ENCODE measurements around the gene CFAP77.

The CFAP77 gene

DNA sequence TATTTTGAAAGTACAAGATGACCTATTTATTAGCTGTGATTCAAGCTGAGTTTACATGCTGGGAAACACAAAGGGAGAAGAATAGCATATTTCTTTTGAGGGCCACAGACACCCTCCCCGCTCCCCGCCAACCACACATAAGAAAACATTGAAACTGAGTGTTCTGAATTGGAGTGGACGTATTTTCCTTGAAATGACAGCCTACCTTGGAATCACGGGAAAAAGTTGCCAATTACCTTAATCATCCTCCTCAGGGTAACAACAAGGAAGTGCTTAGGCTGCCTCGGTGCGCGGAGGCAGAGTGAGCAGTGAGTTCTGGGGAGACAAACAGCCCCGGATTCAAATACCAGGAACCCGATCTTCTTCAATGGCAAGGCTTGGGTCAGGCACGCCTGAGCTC lies 31.4 kb downstream of the CFAP77 start:
- Histone ChIP-seq H3K27me3 (replicated peaks; ENCODE audit: control insufficient read depth, insufficient read depth, low read length) (no peaks in the 10 kb centered on the region; the same call in 1 of the 2 replicates), H3K36me3 (ENCODE audit: control insufficient read depth, insufficient read depth, low read length) (no peaks in the 10 kb centered on the region), H3K4me3 (replicated peaks; ENCODE audit: low read depth, low read length) (no peak overlapping the region)
- DNase-seq (ENCODE audit: extremely low read depth, insufficient read length): no peak
- TF ChIP-seq, protein P1, sequence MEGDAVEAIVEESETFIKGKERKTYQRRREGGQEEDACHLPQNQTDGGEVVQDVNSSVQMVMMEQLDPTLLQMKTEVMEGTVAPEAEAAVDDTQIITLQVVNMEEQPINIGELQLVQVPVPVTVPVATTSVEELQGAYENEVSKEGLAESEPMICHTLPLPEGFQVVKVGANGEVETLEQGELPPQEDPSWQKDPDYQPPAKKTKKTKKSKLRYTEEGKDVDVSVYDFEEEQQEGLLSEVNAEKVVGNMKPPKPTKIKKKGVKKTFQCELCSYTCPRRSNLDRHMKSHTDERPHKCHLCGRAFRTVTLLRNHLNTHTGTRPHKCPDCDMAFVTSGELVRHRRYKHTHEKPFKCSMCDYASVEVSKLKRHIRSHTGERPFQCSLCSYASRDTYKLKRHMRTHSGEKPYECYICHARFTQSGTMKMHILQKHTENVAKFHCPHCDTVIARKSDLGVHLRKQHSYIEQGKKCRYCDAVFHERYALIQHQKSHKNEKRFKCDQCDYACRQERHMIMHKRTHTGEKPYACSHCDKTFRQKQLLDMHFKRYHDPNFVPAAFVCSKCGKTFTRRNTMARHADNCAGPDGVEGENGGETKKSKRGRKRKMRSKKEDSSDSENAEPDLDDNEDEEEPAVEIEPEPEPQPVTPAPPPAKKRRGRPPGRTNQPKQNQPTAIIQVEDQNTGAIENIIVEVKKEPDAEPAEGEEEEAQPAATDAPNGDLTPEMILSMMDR (IDR thresholded peaks at IDR 0.05; ENCODE audit: insufficient read depth, low read length, poor library complexity, severe bottlenecking): no peak

GRCh38 chr9:132443951-132444607 lies 34.1 kb downstream of the CFAP77 start:
- TF ChIP-seq, protein P1 (IDR thresholded peaks at IDR 0.05; ENCODE audit: insufficient read depth, low read length, poor library complexity, severe bottlenecking): no peak
- Histone ChIP-seq H3K36me3 (ENCODE audit: control insufficient read depth, insufficient read depth, low read length) (no peaks in the 10 kb centered on the region), H3K27me3 (replicated peaks; ENCODE audit: control insufficient read depth, insufficient read depth, low read length) (no peaks in the 10 kb centered on the region; the same call in 1 of the 2 replicates), H3K4me3 (replicated peaks; ENCODE audit: low read depth, low read length) (no peak overlapping the region)
- DNase-seq (ENCODE audit: extremely low read depth, insufficient read length): no peak

GRCh38 chr9:132446887-132447286 lies 36.9 kb downstream of the CFAP77 start:
- DNase-seq (ENCODE audit: extremely low read depth, insufficient read length): no peak
- H3K27me3 ChIP-seq (replicated peaks; ENCODE audit: control insufficient read depth, insufficient read depth, low read length): no peaks in the 10 kb centered on the region; the same call in 1 of the 2 replicates
- no peak overlapping the region for H3K4me3 ChIP-seq (replicated peaks; ENCODE audit: low read depth, low read length)
- TF ChIP-seq, protein P1 (IDR thresholded peaks at IDR 0.05; ENCODE audit: insufficient read depth, low read length, poor library complexity, severe bottlenecking): no peak
- no peaks in the 10 kb centered on the region for H3K36me3 ChIP-seq (ENCODE audit: control insufficient read depth, insufficient read depth, low read length)

- peaks cover 2% of the 10 kb centered on the region for H3K27me3 ChIP-seq (replicated peaks; ENCODE audit: control insufficient read depth, insufficient read depth, low read length)
- H3K36me3 ChIP-seq (ENCODE audit: control insufficient read depth, insufficient read depth, low read length): no peaks in the 10 kb centered on the region
- H3K4me3 ChIP-seq (replicated peaks; ENCODE audit: low read depth, low read length): no peak overlapping the region
- no peak for DNase-seq (ENCODE audit: extremely low read depth, insufficient read length)
- TF ChIP-seq, protein P1 (IDR thresholded peaks at IDR 0.05; ENCODE audit: insufficient read depth, low read length, poor library complexity, severe bottlenecking): no peak
These were observed 37.3 kb downstream of the CFAP77 start for GRCh38 chr9:132447346-132447745.

- Histone ChIP-seq H3K4me3 (replicated peaks; ENCODE audit: low read depth, low read length) (no peak overlapping the region), H3K27me3 (replicated peaks; ENCODE audit: control insufficient read depth, insufficient read depth, low read length) (peaks cover 3% of the 10 kb centered on the region)
- TF ChIP-seq, protein P1 (IDR thresholded peaks at IDR 0.05; ENCODE audit: insufficient read depth, low read length, poor library complexity, severe bottlenecking): no peak
These were observed 37.9 kb downstream of the CFAP77 start for GRCh38 chr9:132447902-132448301.

More at GRCh38 chr9:132447902-132448301, 37.9 kb downstream of the CFAP77 start:
- DNase-seq (ENCODE audit: extremely low read depth, insufficient read length): no peak
- no peaks in the 10 kb centered on the region for H3K36me3 ChIP-seq (ENCODE audit: control insufficient read depth, insufficient read depth, low read length)

Data from GM06990 (cell line).